Measurements from ENCODE around the gene GALNT2.
A peak's percentile ranks its signal among the peaks of the same experiment; 100 is the strongest.

GALNT2 gene

DNA sequence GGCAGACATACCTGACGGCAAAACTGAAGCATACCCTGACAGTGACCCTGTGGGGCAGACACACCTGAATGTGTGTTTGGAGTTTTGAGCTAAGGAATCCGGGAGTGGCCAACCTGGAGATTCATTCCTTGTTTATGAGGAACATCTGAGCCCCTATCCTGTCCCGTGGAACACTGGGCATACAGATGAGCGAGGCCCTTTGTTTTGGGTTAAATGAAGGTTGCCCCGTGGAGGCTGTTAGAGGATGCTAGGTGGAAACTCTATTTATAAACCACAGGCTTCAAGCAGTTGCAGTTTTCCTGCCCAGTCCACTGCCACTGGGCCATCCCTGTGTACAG lies 18.1 kb downstream of the GALNT2 start:
- H3K4me3 ChIP-seq (replicated peaks in 1 of 2; ENCODE audit: low read depth in 2 of 2, low read length in 2 of 2), result no peak overlapping the region
- TF ChIP-seq, protein P1, sequence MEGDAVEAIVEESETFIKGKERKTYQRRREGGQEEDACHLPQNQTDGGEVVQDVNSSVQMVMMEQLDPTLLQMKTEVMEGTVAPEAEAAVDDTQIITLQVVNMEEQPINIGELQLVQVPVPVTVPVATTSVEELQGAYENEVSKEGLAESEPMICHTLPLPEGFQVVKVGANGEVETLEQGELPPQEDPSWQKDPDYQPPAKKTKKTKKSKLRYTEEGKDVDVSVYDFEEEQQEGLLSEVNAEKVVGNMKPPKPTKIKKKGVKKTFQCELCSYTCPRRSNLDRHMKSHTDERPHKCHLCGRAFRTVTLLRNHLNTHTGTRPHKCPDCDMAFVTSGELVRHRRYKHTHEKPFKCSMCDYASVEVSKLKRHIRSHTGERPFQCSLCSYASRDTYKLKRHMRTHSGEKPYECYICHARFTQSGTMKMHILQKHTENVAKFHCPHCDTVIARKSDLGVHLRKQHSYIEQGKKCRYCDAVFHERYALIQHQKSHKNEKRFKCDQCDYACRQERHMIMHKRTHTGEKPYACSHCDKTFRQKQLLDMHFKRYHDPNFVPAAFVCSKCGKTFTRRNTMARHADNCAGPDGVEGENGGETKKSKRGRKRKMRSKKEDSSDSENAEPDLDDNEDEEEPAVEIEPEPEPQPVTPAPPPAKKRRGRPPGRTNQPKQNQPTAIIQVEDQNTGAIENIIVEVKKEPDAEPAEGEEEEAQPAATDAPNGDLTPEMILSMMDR (IDR thresholded peaks at IDR 0.05; ENCODE audit: low read depth, low read length), result no peak
- no peak for DNase-seq (ENCODE audit: low read depth in 2 of 2)

DNA sequence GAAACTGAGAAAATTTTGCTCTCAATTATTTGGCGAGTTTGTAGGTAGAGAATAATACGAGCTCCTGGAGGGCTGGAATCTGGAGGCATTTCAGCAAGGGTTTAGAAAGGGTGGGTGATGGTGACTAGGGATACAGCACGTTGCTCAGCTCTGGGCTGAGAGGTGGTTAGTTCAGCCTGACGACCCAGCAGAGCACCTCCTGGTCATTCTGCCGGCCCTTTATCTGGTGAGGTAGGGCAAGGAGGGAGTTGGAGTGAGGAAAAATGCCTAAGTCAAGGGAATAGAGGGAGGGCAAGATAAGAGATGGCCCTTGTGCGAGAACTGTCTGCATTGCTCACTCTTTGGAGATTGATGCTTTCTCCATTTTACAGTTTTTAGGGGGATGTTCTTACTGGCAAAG lies 19.1 kb downstream of the GALNT2 start:
- DNase-seq (ENCODE audit: low read depth in 2 of 2), result no peak
- no peak overlapping the region for H3K4me3 ChIP-seq (replicated peaks in 1 of 2; ENCODE audit: low read depth in 2 of 2, low read length in 2 of 2)
- TF ChIP-seq, protein P1 (IDR thresholded peaks at IDR 0.05; ENCODE audit: low read depth, low read length), result no peak

DNA sequence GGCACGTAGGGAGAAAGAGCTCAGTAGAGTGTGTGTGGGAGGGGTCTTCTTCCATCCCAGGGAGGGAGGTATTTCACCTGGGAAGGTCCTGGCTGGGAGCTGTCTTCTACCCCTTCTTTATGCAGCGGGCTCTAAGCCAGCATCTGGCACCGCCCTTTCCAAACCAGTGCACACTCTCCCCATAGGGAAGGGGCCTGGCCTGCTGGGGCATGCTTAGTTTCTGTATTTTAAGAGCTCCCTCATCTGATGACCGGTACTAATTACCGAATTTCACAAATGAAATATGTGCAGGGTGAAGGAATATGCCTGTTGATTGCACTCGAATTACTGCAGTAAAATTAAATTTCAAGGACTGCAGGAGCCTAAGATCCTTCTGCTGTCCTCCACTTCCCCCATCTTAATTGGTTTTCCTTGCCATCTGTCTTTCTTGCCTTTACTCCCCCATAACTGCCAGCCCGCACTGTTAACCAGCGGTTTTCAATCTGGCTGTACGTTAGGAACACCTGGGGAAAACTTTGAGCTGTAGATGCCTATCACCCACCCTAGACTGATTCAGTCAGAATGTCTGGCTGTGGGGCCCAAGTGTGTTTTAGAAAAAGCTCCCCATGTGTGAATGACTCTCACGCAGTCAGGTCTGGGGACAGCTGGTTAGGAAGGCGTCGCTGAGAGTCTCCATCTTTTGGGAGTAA lies 20.1 kb downstream of the GALNT2 start:
- DNase-seq (ENCODE audit: low read depth in 2 of 2), result no peak
- TF ChIP-seq, protein P1 (IDR thresholded peaks at IDR 0.05; ENCODE audit: low read depth, low read length), result no peak
- no peak overlapping the region for H3K4me3 ChIP-seq (replicated peaks in 1 of 2; ENCODE audit: low read depth in 2 of 2, low read length in 2 of 2)

DNA sequence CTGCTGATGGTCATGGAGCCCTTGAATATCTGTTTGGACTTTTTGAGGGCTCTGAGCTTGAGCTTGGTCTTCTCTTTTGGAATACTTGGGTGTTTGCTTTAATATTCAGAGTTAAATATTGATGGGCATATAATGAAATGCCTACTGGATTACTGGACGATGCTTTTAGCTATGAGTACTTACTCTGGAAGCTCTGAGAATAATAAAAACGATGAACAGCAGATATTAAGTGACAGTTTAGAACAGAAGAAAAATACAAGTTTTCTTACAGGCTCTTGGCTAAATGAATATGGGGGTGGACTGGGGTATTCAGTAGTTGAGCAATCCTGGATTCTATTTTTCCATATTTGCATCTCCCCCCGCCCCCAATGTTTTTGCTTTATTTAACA lies 20.7 kb downstream of the GALNT2 start:
- H3K4me3 ChIP-seq (replicated peaks in 1 of 2; ENCODE audit: low read depth in 2 of 2, low read length in 2 of 2), result no peak overlapping the region
- TF ChIP-seq, protein P1 (IDR thresholded peaks at IDR 0.05; ENCODE audit: low read depth, low read length), result no peak
- no peak for DNase-seq (ENCODE audit: low read depth in 2 of 2)

DNA sequence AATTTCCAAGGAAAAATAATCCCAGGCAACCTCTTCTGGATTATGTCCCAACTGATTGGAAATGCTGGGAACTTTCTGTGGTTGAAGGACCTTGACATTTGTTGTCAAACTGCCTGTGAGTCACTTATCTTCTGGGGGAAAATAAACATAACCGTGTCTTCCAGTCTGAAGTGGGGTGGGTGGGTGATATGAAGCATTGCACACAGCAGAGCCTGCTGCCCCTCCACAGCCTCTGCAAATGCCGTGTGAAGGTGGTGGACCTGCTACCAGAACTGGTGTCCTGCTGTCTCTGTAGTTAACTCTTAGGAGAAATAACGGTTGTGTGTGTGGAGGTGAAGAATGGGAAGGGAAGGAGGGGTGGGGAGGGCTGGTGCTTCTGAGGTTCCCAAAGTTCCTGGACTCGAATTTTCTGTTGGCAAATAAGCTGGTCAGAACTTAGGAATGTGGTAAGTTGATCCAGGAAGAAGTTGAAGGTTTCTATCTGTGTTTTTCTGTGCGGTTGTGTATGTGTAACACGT lies 23.2 kb downstream of the GALNT2 start:
- TF ChIP-seq, protein P1 (IDR thresholded peaks at IDR 0.05; ENCODE audit: low read depth, low read length), result no peak
- DNase-seq (ENCODE audit: low read depth in 2 of 2), result peak; percentile 81
- H3K4me3 ChIP-seq (replicated peaks in 1 of 2; ENCODE audit: low read depth in 2 of 2, low read length in 2 of 2), result no peak overlapping the region

DNA sequence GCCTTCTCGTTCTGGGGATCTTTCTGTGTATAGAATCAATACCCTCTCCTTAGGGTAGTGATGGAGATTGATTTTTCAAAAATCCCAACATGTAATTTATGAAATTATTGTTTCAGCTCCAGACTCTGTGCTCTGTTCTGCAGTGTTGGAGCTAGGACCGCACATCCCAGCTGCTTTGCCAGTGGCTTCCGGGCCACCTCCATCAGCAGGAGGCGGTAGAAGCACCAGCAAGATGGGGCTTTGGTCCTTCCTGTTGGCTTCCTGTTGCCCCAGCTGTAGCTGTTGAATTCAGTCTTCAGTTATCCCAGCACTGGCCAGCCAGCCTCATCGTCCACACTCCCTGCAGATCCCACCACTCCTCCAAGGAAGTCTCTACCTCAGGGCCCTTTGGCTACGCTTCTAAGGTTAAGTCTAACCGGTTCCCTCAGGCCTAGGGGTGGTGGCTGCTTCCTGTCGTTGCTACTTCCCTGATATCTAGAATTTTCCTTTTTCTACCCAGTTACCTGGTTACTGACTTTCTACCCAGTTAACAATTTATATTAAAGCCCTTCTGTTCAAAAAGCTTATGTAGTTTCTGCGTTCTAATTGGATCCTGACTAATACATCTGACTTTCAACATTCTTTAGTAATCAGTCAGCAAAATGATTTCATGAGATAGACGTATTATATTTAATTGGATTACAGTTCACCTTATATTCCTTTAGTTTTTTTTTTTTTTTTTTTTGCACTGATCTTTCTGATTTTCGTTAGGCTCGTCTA lies 24.6 kb downstream of the GALNT2 start:
- H3K4me3 ChIP-seq (replicated peaks in 1 of 2; ENCODE audit: low read depth in 2 of 2, low read length in 2 of 2), result no peak overlapping the region
- TF ChIP-seq, protein P1 (IDR thresholded peaks at IDR 0.05; ENCODE audit: low read depth, low read length), result no peak
- DNase-seq (ENCODE audit: low read depth in 2 of 2), result peak in 1 of 2 donors; percentile 56
